ENCODE measurements around the gene RP2.

The RP2 gene

GRCh38 chrX:46922611-46923010 is 85.8 kb downstream of the RP2 start:
- no peak for DNase-seq

GRCh38 chrX:46927718-46928117 is 90.9 kb downstream of the RP2 start:
- no peak for DNase-seq

GRCh38 chrX:46929439-46930261 is 92.8 kb downstream of the RP2 start:
- DNase-seq: no peak
